Ishikawa (cell line): ENCODE results near the gene TSHB.

ENCODE experiments used
- EGR1 ChIP-seq: IDR thresholded peaks from 2 replicates; pipeline ENCODE4 v1.6.1; 2012
- EP300 ChIP-seq: IDR thresholded peaks from 2 replicates; pipeline ENCODE4 v1.6.1; 2012; ENCODE audit warnings: borderline replicate concordance
- MAX ChIP-seq: IDR thresholded peaks from 2 replicates; pipeline ENCODE4 v1.6.1; 2012
- NFIC ChIP-seq: IDR thresholded peaks from 2 replicates; pipeline ENCODE4 v1.6.1; 2012
- TCF12 ChIP-seq: IDR thresholded peaks from 2 replicates; pipeline ENCODE4 v1.6.1; 2012; ENCODE audit warnings: low read depth
- TEAD4 ChIP-seq: IDR thresholded peaks from 2 replicates; pipeline ENCODE4 v1.6.1; 2012
- YY1 ChIP-seq: IDR thresholded peaks from 2 replicates; pipeline ENCODE4 v1.6.1; 2012; ENCODE audit warnings: low read depth
- ZBTB7A ChIP-seq: IDR thresholded peaks from 2 replicates; pipeline ENCODE4 v1.6.1; 2012; ENCODE audit warnings: low read depth
- TF ChIP-seq, protein P1 (sequence below): IDR thresholded peaks from 2 replicates; pipeline ENCODE4 v1.6.1; 2012; ENCODE audit warnings: low read depth, mild to moderate bottlenecking

DNA sequence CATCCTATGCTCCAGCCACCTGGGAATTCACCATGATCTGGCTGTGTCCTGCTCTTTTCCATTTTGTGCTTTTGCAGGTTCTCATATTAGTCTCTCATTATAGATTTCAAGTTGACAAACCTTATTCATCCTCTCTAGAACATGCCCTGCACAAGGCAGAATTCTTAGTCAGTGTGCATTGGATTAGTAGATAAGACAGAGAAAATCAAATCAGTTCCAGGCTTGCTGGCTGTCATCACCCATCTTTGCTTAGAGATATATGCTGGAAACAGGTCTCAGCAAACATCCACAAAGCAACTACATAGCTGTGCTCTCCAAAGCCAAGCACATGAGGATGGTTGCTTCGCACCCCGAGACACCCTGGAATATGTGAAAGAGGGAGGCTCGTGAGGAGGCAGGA, 34.8 kb downstream of the TSHB start:
- TF ChIP-seq, protein P1, sequence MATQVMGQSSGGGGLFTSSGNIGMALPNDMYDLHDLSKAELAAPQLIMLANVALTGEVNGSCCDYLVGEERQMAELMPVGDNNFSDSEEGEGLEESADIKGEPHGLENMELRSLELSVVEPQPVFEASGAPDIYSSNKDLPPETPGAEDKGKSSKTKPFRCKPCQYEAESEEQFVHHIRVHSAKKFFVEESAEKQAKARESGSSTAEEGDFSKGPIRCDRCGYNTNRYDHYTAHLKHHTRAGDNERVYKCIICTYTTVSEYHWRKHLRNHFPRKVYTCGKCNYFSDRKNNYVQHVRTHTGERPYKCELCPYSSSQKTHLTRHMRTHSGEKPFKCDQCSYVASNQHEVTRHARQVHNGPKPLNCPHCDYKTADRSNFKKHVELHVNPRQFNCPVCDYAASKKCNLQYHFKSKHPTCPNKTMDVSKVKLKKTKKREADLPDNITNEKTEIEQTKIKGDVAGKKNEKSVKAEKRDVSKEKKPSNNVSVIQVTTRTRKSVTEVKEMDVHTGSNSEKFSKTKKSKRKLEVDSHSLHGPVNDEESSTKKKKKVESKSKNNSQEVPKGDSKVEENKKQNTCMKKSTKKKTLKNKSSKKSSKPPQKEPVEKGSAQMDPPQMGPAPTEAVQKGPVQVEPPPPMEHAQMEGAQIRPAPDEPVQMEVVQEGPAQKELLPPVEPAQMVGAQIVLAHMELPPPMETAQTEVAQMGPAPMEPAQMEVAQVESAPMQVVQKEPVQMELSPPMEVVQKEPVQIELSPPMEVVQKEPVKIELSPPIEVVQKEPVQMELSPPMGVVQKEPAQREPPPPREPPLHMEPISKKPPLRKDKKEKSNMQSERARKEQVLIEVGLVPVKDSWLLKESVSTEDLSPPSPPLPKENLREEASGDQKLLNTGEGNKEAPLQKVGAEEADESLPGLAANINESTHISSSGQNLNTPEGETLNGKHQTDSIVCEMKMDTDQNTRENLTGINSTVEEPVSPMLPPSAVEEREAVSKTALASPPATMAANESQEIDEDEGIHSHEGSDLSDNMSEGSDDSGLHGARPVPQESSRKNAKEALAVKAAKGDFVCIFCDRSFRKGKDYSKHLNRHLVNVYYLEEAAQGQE = no peak
- TF ChIP-seq TEAD4 = no peak
- TF ChIP-seq NFIC = no peak
- no peak for TF ChIP-seq ZBTB7A
- TF ChIP-seq EGR1 = no peak
- TF ChIP-seq YY1 = no peak
- no peak for TF ChIP-seq EP300
- TF ChIP-seq MAX = no peak
- TF ChIP-seq TCF12 = no peak
